Measurements from ENCODE around the gene PSMD1. TPM values are rescaled to one million over a fixed set of nuclear protein-coding genes. Genes with fewer than 3 reads are reported as not detected.

The PSMD1 gene
- polyA plus RNA-seq, 1 donor (not counting 4 experiments of a cell fraction or from before 2014, with no cell fraction given), result 262 TPM

GRCh38 chr2:231052494-231053451 is 3.9 kb upstream of the PSMD1 start:
- FAIRE-seq, result no peak
- H3K27ac ChIP-seq (ENCODE audit: control insufficient read depth, insufficient read depth, low read length), result no peak overlapping the region

GRCh38 chr2:231053846-231054245 is 2.8 kb upstream of the PSMD1 start:
- Histone ChIP-seq H3K9me1 (ENCODE audit: control insufficient read depth, extremely low read depth, insufficient read depth, low read length) (no peaks in the 10 kb centered on the region), H4K20me1 (ENCODE audit: control insufficient read depth, extremely low read depth, insufficient read depth, low read length) (no peaks in the 10 kb centered on the region), H3K4me3 (ENCODE audit: control insufficient read depth in 2 of 3, extremely low read depth in 1 of 3, insufficient read depth in 2 of 3, low read depth in 1 of 3, low read length in 3 of 3) (no peak overlapping the region), H2AFZ (ENCODE audit: control insufficient read depth, low read length) (no peak overlapping the region), H3K79me2 (ENCODE audit: control insufficient read depth, insufficient read depth, low read length) (peaks cover 21% of the 10 kb centered on the region), H3K9me3 (ENCODE audit: control insufficient read depth, low read depth, low read length) (no peaks in the 10 kb centered on the region), H3K4me1 (ENCODE audit: control insufficient read depth, extremely low read depth, insufficient read depth, low read length) (peaks cover 17% of the 10 kb centered on the region), H3K9ac (ENCODE audit: control insufficient read depth, extremely low read depth, insufficient read depth, low read length) (no peak overlapping the region), H3K27me3 (ENCODE audit: control insufficient read depth, extremely low read depth, insufficient read depth, low read length) (peaks cover 6% of the 10 kb centered on the region), H3K4me2 (ENCODE audit: control insufficient read depth, extremely low read depth, insufficient read depth, low read depth, low read length) (no peak overlapping the region), H3K36me3 (ENCODE audit: control insufficient read depth in 2 of 2, extremely low read depth in 1 of 2, insufficient read depth in 2 of 2, low read length in 2 of 2) (no peaks in the 10 kb centered on the region), H3K27ac (ENCODE audit: control insufficient read depth, insufficient read depth, low read length) (no peak overlapping the region)
- TF ChIP-seq CTCF (optimal IDR thresholded peaks at IDR 0.05 in 1 of 3, IDR thresholded peaks at IDR 0.05 in 1 of 3, conservative IDR thresholded peaks at IDR 0.05 in 1 of 3; ENCODE audit: extremely low read depth in 1 of 3, insufficient read depth in 2 of 3, low read length in 3 of 3) (no peak), EZH2 (IDR thresholded peaks at IDR 0.05; ENCODE audit: low read length) (no peak)
- dilution Hi-C loops (cut with MboI; ENCODE audit: extremely low pct_ligation_motif_present, low sequenced_read_pairs), result no loop called here
- DNase-seq (ENCODE audit: low read depth, low spot score), result no peak
- no peak for FAIRE-seq

More at GRCh38 chr2:231052494-231053451, 3.9 kb upstream of the PSMD1 start:
- peak overlapping the region; percentile 94 for H2AFZ ChIP-seq (ENCODE audit: control insufficient read depth, low read length)
- H4K20me1 ChIP-seq (ENCODE audit: control insufficient read depth, extremely low read depth, insufficient read depth, low read length), result no peaks in the 10 kb centered on the region
- H3K27me3 ChIP-seq (ENCODE audit: control insufficient read depth, extremely low read depth, insufficient read depth, low read length), result peaks cover 13% of the 10 kb centered on the region
- no peak for DNase-seq (ENCODE audit: low read depth, low spot score)
- dilution Hi-C loops (cut with MboI; ENCODE audit: extremely low pct_ligation_motif_present, low sequenced_read_pairs), result no loop called here
- no peaks in the 10 kb centered on the region for H3K9me3 ChIP-seq (ENCODE audit: control insufficient read depth, low read depth, low read length)
- peak overlapping the region; percentile 89 for H3K4me2 ChIP-seq (ENCODE audit: control insufficient read depth, extremely low read depth, insufficient read depth, low read depth, low read length)
- H3K9me1 ChIP-seq (ENCODE audit: control insufficient read depth, extremely low read depth, insufficient read depth, low read length), result no peaks in the 10 kb centered on the region
- H3K4me1 ChIP-seq (ENCODE audit: control insufficient read depth, extremely low read depth, insufficient read depth, low read length), result peaks cover 7% of the 10 kb centered on the region
- TF ChIP-seq CTCF (optimal IDR thresholded peaks at IDR 0.05 in 1 of 3, IDR thresholded peaks at IDR 0.05 in 1 of 3, conservative IDR thresholded peaks at IDR 0.05 in 1 of 3; ENCODE audit: extremely low read depth in 1 of 3, insufficient read depth in 2 of 3, low read length in 3 of 3) (peak; percentile 72 to 97 (median 88)), EZH2 (IDR thresholded peaks at IDR 0.05; ENCODE audit: low read length) (no peak)
- H3K36me3 ChIP-seq (ENCODE audit: control insufficient read depth in 2 of 2, extremely low read depth in 1 of 2, insufficient read depth in 2 of 2, low read length in 2 of 2), result no peaks in the 10 kb centered on the region
- peak overlapping the region; percentile 31 to 75 (median 74) for H3K4me3 ChIP-seq (ENCODE audit: control insufficient read depth in 2 of 3, extremely low read depth in 1 of 3, insufficient read depth in 2 of 3, low read depth in 1 of 3, low read length in 3 of 3)
- H3K9ac ChIP-seq (ENCODE audit: control insufficient read depth, extremely low read depth, insufficient read depth, low read length), result peak overlapping the region; percentile 50
- peaks cover 11% of the 10 kb centered on the region for H3K79me2 ChIP-seq (ENCODE audit: control insufficient read depth, insufficient read depth, low read length)
